CD14-positive monocyte (primary cell): ENCODE data around the gene PLD1. TPM values are rescaled to one million over a fixed set of nuclear protein-coding genes. Genes with fewer than 3 reads are reported as not detected.
A peak's percentile ranks its signal among the peaks of the same experiment; 100 is the strongest.

Experiments used
- DNase-seq, 3 donors: peaks; one replicate each; pipeline ENCODE4 v3.0.0-alpha.2; 2011 to 2022
- H2AFZ ChIP-seq: 2 replicates; pipeline ENCODE4 v1.6.0; 2012; ENCODE audit warnings: mild to moderate bottlenecking, low read depth, low read length, inconsistent platforms; ENCODE audit not compliant: insufficient read depth, poor library complexity, severe bottlenecking
- H3K27ac ChIP-seq, 2 donors: 1 replicate in 1 of 2; 2 replicates in 1 of 2; pipeline ENCODE4 v1.5.1; 2012 to 2013; ENCODE audit warnings: low read length in 2 of 2, control low read depth in 1 of 2, inconsistent platforms in 1 of 2, low read depth in 1 of 2, mild to moderate bottlenecking in 1 of 2
- H3K27me3 ChIP-seq, 2 donors: one replicate each; pipeline versions ENCODE4 v1.6.0 to v1.6.1; 2011 to 2013; ENCODE audit warnings: low read length in 2 of 2; ENCODE audit not compliant: control insufficient read depth in 2 of 2, insufficient read depth in 2 of 2
- H3K36me3 ChIP-seq, 2 donors: replicated peaks in 1 of 2; 1 replicate in 1 of 2; 2 replicates in 1 of 2; pipeline versions ENCODE4 v1.5.1 to v1.6.1; 2012 to 2013; ENCODE audit warnings: low read length in 2 of 2, control low read depth in 1 of 2, inconsistent platforms in 1 of 2, mild to moderate bottlenecking in 1 of 2; ENCODE audit not compliant: insufficient read depth in 2 of 2, control insufficient read depth in 1 of 2
- H3K4me1 ChIP-seq, 2 donors: 1 replicate in 1 of 2; 2 replicates in 1 of 2; pipeline versions ENCODE4 v1.5.1 to v1.6.1; 2012 to 2013; ENCODE audit warnings: low read length in 2 of 2, control low read depth in 1 of 2, inconsistent platforms in 1 of 2, mild to moderate bottlenecking in 1 of 2, moderate library complexity in 1 of 2; ENCODE audit not compliant: insufficient read depth in 2 of 2, control insufficient read depth in 1 of 2
- H3K4me2 ChIP-seq: replicated peaks from 2 replicates; pipeline ENCODE3; 2012; ENCODE audit warnings: low read length, moderate library complexity, mild to moderate bottlenecking; ENCODE audit not compliant: poor library complexity, severe bottlenecking; ENCODE audit errors: extremely low read depth
- H3K4me3 ChIP-seq, 3 experiments: fragments of 200-600 bp in 1 of 3; sonication (generic) in 1 of 3; replicated peaks in 1 of 3; 1 replicate in 2 of 3; 2 replicates in 1 of 3; pipeline ENCODE4 v1.5.1; 2011 to 2013; ENCODE audit warnings: low read length in 3 of 3, mild to moderate bottlenecking in 3 of 3, control low read depth in 2 of 3, low read depth in 2 of 3, inconsistent platforms in 1 of 3, moderate library complexity in 1 of 3
- H3K79me2 ChIP-seq: 2 replicates; pipeline ENCODE4 v1.6.0; 2012; ENCODE audit warnings: mild to moderate bottlenecking, control low read depth, inconsistent platforms, low read length, moderate library complexity; ENCODE audit not compliant: insufficient read depth
- H3K9ac ChIP-seq: 2 replicates; pipeline ENCODE4 v1.6.0; 2017; ENCODE audit warnings: low read length, mild to moderate bottlenecking; ENCODE audit not compliant: insufficient read depth, poor library complexity, severe bottlenecking
- H3K9me3 ChIP-seq, 2 donors: replicated peaks in 1 of 2; 1 replicate in 1 of 2; 2 replicates in 1 of 2; pipeline versions ENCODE4 v1.5.1 to v1.6.1; 2012 to 2013; ENCODE audit warnings: low read length in 2 of 2, control low read depth in 1 of 2; ENCODE audit not compliant: control insufficient read depth in 1 of 2, insufficient read depth in 1 of 2
- H4K20me1 ChIP-seq: 2 replicates; pipeline ENCODE4 v1.6.0; 2012; ENCODE audit warnings: mild to moderate bottlenecking, low read length, control low read depth, moderate library complexity; ENCODE audit not compliant: insufficient read depth
- H3K27ac Mint-ChIP-seq, 7 donors: one replicate each; pipeline ENCODE4 v1.8.0; 2020; ENCODE audit warnings: mild to moderate bottlenecking in 7 of 7, mixed read lengths in 7 of 7, moderate library complexity in 6 of 7, inconsistent platforms in 2 of 7
- H3K27me3 Mint-ChIP-seq, 3 donors: one replicate each; pipeline ENCODE4 v1.8.0; 2021 to 2022; ENCODE audit warnings: low read depth in 3 of 3, mild to moderate bottlenecking in 3 of 3, mixed read lengths in 3 of 3, moderate library complexity in 3 of 3, inconsistent platforms in 1 of 3
- H3K36me3 Mint-ChIP-seq, 2 donors: one replicate each; pipeline ENCODE4 v1.8.0; 2020; ENCODE audit warnings: mixed read lengths in 2 of 2, inconsistent platforms in 1 of 2, mild to moderate bottlenecking in 1 of 2
- H3K4me1 Mint-ChIP-seq: one replicate; pipeline ENCODE4 v1.8.0; 2020; ENCODE audit warnings: mild to moderate bottlenecking, mixed read lengths
- H3K4me3 Mint-ChIP-seq, 2 donors: one replicate each; pipeline ENCODE4 v1.8.0; 2020; ENCODE audit warnings: mild to moderate bottlenecking in 2 of 2, mixed read lengths in 2 of 2, moderate library complexity in 1 of 2
- H3K9me3 Mint-ChIP-seq, 7 donors: one replicate each; pipeline ENCODE4 v1.8.0; 2020 to 2022; ENCODE audit warnings: mixed read lengths in 7 of 7, mild to moderate bottlenecking in 6 of 7, moderate library complexity in 6 of 7, inconsistent platforms in 2 of 7
- WGBS: methylation state at CpG from one replicate; pipeline ENCODE4 v1.1.5; 2013; ENCODE audit warnings: missing lambda C conversion rate; ENCODE audit not compliant: insufficient coverage; 5-methylcytosine and 5-hydroxymethylcytosine counted together
- intact Hi-C, 2 donors: fragments of 100-400 bp; cut with micrococcal nuclease; formaldehyde crosslinking; loops; one replicate each; pipeline versions ENCODE4 v1.15.0 to v1.15.1; 2023
- polyA plus RNA-seq, 3 donors: library from polyadenylated mRNA; depleted of rRNA in 1 of 3; unstranded in 2 of 3; stranded (reverse) in 1 of 3; fragments of 300-500 nt in 2 of 3; fragments of >200 nt in 1 of 3; fragmentation: Illumina TruSeq in 2 of 3; gene quantifications; 1 replicate in 2 of 3; 2 replicates in 1 of 3; pipeline ENCODE4 v1.2.3, GENCODE V29; 2012 to 2021
- TF ChIP-seq, protein P1 (sequence below): fragments of 200-600 bp; IDR thresholded peaks from one replicate; pipeline ENCODE4 v1.8.0; 2022; ENCODE audit warnings: antibody characterized with exemption, mild to moderate bottlenecking

The PLD1 gene
- polyA plus RNA-seq, 3 donors = 5.1 to 7.9 (median 5.8) TPM

DNA sequence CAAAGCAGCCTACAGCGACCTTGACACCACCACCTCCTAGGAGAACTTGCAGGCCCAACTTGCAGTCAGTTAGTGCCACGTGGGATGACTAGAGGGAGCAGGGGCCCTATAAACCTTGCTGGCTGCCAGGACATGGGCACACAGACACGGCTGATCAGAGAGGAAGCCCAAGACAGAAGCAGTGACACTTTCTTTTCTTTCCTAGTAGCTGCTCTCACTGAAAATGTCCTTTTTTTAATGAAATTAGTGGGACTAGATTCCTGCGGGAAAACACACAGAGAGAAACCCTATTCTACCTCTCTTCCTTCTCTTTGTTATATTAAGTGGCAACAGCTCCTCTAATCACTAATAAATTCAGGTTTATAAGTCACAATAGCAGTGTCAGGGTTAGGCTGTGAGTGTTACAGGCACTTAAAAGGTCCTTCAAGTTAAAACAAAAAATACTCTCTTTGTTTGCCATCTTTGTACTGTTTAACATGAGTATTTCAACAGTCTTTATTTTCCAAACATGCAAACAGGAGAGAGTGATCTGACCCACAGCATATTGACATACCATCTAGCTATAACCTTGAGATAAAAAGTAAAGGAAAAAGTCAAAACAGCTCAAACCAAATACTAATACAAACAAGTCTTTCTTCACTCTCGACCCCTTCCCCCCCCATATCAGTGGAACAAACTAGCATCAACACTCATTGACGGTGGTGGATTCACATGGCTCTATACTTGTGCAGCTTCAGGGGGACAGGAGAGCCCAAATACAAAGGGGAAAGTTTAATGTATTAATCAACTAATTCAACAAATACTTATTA lies 30.7 kb upstream of the PLD1 start:
- intact Hi-C loops = no loop called here
- Histone ChIP-seq H3K4me1 (peaks cover 11 to 13% of the 10 kb centered on the region in 2 donors), H3K4me2 (no peak overlapping the region), H2AFZ (peak overlapping the region; percentile 32), H3K27me3 (no peaks in the 10 kb centered on the region), H3K4me3 (no peak overlapping the region), H4K20me1 (no peaks in the 10 kb centered on the region), H3K9ac (no peak overlapping the region), H3K79me2 (no peaks in the 10 kb centered on the region), H3K27ac (no peak overlapping the region), H3K9me3 (no peaks in the 10 kb centered on the region), H3K36me3 (no peaks in the 10 kb centered on the region)
- Mint-ChIP-seq H3K27me3 (peaks cover 1 to 3% (median 1%) of the 10 kb centered on the region in 3 donors), H3K27ac (peak overlapping the region in 1 of 7 donors; percentile 14), H3K4me1 (peaks cover 12% of the 10 kb centered on the region), H3K4me3 (no peak overlapping the region), H3K9me3 (peaks cover 0 to 3% (median 0%) of the 10 kb centered on the region in 7 donors), H3K36me3 (no peaks in the 10 kb centered on the region)
- TF ChIP-seq, protein P1, sequence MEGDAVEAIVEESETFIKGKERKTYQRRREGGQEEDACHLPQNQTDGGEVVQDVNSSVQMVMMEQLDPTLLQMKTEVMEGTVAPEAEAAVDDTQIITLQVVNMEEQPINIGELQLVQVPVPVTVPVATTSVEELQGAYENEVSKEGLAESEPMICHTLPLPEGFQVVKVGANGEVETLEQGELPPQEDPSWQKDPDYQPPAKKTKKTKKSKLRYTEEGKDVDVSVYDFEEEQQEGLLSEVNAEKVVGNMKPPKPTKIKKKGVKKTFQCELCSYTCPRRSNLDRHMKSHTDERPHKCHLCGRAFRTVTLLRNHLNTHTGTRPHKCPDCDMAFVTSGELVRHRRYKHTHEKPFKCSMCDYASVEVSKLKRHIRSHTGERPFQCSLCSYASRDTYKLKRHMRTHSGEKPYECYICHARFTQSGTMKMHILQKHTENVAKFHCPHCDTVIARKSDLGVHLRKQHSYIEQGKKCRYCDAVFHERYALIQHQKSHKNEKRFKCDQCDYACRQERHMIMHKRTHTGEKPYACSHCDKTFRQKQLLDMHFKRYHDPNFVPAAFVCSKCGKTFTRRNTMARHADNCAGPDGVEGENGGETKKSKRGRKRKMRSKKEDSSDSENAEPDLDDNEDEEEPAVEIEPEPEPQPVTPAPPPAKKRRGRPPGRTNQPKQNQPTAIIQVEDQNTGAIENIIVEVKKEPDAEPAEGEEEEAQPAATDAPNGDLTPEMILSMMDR = no peak
- DNase-seq = no peak
- WGBS = no CpG with 5 or more reads among the region's 6 CpGs

DNA sequence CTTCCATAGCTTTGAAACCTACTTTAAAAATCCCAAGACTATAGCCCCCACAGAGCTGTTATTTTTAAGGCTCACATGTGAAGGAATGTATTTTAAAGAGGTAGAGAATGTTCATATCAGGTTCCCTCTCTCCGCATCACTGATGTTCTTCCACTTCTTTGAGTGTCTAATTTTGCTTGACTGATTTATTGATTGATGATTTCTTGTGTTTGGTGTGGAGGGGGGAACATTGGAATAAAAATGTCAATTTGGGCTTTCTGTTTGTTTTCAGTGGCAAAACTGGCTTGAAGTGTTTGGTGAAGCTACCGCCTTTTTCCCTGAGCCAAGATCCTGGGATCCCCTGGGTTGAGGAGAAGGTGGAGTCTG lies 30.1 kb upstream of the PLD1 start:
- Mint-ChIP-seq H3K4me1 (peaks cover 15% of the 10 kb centered on the region), H3K27me3 (peaks cover 0 to 1% (median 1%) of the 10 kb centered on the region in 3 donors), H3K4me3 (no peak overlapping the region), H3K27ac (peak overlapping the region in 1 of 7 donors; percentile 14), H3K36me3 (no peaks in the 10 kb centered on the region), H3K9me3 (peaks cover 0 to 3% (median 0%) of the 10 kb centered on the region in 7 donors)
- TF ChIP-seq, protein P1 = no peak
- no peak overlapping the region for H3K27ac ChIP-seq
- WGBS = 100% methylated on average over 1 of the region's 2 CpGs
- H3K79me2 ChIP-seq = no peaks in the 10 kb centered on the region
- no peaks in the 10 kb centered on the region for H3K27me3 ChIP-seq
- intact Hi-C loops = no loop called here
- H3K9ac ChIP-seq = no peak overlapping the region
- no peak overlapping the region for H3K4me2 ChIP-seq
- H4K20me1 ChIP-seq = no peaks in the 10 kb centered on the region
- H3K4me1 ChIP-seq = peaks cover 14 to 15% of the 10 kb centered on the region in 2 donors
- no peak for DNase-seq
- no peaks in the 10 kb centered on the region for H3K9me3 ChIP-seq
- H3K36me3 ChIP-seq = no peaks in the 10 kb centered on the region
- H2AFZ ChIP-seq = peak overlapping the region; percentile 32
- no peak overlapping the region for H3K4me3 ChIP-seq
